D721Med (cell line): ENCODE results near the gene RORC.

Experiments used
- DNase-seq: peaks from one replicate; pipeline ENCODE4 v3.0.0; 2011; ENCODE audit warnings: low spot score; ENCODE audit not compliant: insufficient read length
- FAIRE-seq: peaks from 2 replicates; lab custom pipeline; 2011; peaks lifted over from hg19 to GRCh38; lab: Jason Lieb, UNC
- TF ChIP-seq, protein P1 (sequence below): IDR thresholded peaks from 2 replicates; pipeline ENCODE4 v1.5.1; 2012; ENCODE audit warnings: mild to moderate bottlenecking, control low read depth; ENCODE audit not compliant: insufficient read depth; ENCODE audit errors: missing control alignments

Gene RORC

GRCh38 chr1:151814426-151814825, 17.2 kb downstream of the RORC start:
- DNase-seq (no peak), FAIRE-seq (no peak)
- TF ChIP-seq, protein P1, sequence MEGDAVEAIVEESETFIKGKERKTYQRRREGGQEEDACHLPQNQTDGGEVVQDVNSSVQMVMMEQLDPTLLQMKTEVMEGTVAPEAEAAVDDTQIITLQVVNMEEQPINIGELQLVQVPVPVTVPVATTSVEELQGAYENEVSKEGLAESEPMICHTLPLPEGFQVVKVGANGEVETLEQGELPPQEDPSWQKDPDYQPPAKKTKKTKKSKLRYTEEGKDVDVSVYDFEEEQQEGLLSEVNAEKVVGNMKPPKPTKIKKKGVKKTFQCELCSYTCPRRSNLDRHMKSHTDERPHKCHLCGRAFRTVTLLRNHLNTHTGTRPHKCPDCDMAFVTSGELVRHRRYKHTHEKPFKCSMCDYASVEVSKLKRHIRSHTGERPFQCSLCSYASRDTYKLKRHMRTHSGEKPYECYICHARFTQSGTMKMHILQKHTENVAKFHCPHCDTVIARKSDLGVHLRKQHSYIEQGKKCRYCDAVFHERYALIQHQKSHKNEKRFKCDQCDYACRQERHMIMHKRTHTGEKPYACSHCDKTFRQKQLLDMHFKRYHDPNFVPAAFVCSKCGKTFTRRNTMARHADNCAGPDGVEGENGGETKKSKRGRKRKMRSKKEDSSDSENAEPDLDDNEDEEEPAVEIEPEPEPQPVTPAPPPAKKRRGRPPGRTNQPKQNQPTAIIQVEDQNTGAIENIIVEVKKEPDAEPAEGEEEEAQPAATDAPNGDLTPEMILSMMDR, result no peak

- FAIRE-seq (no peak), DNase-seq (no peak)
Measured at GRCh38 chr1:151813271-151813977, 18.2 kb downstream of the RORC start.

GRCh38 chr1:151811181-151811580, 20.4 kb downstream of the RORC start:
- FAIRE-seq (no peak), DNase-seq (no peak)
- TF ChIP-seq, protein P1, result no peak

More at GRCh38 chr1:151813271-151813977, 18.2 kb downstream of the RORC start:
- TF ChIP-seq, protein P1, result no peak

- TF ChIP-seq, protein P1, result no peak
- no peak for DNase-seq
- no peak for FAIRE-seq
Measured at GRCh38 chr1:151809985-151810556, 21.5 kb downstream of the RORC start.

DNA sequence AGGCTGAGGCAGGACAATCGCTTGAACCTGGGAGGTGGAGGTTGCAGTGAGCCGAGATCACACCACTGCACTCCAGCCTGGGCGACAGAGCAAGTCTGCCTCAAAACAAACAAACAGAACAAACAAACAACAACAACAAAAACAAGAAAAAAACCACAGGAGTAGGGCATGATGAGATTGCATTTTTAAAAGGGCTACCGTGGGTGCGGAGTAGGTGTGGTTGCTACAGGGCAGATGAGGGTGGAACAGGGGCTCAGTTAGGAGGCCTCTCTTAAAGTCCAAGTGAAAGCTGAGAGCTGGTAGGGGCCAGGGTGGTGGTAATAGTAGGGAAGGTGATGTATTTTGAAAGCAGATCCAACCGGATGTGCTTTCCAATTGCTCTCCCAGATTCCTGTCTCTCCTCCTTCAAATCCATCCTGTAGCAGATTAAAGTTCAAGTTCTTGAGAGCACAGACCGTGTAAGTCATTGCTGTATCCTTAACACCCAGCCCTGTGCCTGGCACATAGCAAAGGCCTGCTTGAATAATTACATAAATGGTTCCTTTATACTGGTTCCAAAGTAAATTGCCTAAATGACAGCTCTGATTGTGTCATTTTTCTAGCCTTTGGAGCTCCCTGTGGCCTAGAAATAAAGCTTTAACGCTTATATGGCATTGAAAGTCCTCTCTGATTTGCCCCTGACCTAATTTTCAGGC, 22.2 kb downstream of the RORC start:
- DNase-seq, result no peak
- TF ChIP-seq, protein P1, result no peak
- FAIRE-seq, result no peak

- TF ChIP-seq, protein P1, result no peak
- no peak for FAIRE-seq
Measured at GRCh38 chr1:151807766-151808165, 23.8 kb downstream of the RORC start.

More at GRCh38 chr1:151807766-151808165, 23.8 kb downstream of the RORC start:
- no peak for DNase-seq
